Measurements from ENCODE around the gene LRRC49.
"Not testable (repeated sequence)": the region's sequence is repeated elsewhere in the genome, so short reads cannot be mapped to it uniquely, and the experiment has no call there.

LRRC49 gene

DNA sequence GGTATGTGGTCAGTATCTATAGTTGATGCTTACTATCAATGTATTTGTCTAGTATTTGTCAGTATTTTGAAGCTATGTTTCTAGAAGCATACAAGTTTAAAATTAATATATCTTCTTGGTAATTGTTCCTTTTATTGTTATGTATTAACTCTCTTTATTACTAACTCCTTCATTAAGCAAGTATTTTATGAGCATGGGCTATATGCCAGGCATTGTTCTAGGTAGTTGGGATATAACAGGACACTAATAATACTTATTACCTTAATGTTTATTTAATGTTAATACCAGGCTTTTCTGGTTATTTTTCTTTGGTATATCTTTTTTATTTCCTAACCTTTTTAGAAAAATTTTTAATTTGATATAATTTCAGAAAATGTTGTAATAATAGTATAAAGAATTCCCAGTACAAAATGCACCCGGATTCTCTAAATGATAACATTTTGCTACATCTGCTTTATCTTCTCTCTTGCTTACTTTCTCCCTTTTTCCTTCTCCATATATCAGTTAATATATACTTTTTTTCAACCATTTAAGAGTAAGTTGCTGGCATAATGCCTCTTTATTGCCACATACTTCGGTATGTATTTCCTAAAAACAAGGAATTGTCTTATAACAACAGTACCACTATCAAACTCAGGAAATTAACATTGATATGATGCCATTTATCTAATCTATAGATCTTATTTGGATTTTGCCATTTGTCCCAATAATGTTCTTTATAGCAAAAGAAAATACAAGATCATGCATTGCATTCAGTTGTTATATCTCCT is 30.9 kb downstream of the LRRC49 start:
- TF ChIP-seq, protein P1, sequence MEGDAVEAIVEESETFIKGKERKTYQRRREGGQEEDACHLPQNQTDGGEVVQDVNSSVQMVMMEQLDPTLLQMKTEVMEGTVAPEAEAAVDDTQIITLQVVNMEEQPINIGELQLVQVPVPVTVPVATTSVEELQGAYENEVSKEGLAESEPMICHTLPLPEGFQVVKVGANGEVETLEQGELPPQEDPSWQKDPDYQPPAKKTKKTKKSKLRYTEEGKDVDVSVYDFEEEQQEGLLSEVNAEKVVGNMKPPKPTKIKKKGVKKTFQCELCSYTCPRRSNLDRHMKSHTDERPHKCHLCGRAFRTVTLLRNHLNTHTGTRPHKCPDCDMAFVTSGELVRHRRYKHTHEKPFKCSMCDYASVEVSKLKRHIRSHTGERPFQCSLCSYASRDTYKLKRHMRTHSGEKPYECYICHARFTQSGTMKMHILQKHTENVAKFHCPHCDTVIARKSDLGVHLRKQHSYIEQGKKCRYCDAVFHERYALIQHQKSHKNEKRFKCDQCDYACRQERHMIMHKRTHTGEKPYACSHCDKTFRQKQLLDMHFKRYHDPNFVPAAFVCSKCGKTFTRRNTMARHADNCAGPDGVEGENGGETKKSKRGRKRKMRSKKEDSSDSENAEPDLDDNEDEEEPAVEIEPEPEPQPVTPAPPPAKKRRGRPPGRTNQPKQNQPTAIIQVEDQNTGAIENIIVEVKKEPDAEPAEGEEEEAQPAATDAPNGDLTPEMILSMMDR (IDR thresholded peaks at IDR 0.05; ENCODE audit: low read length, missing control alignments), result no peak
- H3K4me3 ChIP-seq (replicated peaks; ENCODE audit: low read depth, low read length), result no peak overlapping the region
- DNase-seq (ENCODE audit: low read depth), result peak; percentile 77

DNA sequence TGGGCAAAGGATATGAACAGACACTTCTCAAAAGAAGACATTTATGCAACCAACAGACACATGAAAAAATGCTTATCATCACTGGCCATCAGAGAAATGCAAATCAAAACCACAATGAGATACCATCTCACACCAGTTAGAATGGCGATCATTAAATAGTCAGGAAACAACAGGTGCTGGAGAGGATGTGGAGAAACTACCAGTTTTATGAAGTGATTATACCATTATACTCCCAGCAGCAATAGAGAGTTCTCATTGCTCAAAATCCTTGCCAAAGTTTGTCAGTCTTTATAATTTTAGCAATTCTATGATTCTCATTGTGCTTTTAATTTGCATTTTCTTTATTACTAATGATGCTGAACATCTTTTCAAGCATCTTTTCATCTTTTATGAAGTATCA is 34.3 kb downstream of the LRRC49 start:
- H3K4me3 ChIP-seq (replicated peaks; ENCODE audit: low read depth, low read length); DNase-seq (ENCODE audit: low read depth): not testable (repeated sequence)

DNA sequence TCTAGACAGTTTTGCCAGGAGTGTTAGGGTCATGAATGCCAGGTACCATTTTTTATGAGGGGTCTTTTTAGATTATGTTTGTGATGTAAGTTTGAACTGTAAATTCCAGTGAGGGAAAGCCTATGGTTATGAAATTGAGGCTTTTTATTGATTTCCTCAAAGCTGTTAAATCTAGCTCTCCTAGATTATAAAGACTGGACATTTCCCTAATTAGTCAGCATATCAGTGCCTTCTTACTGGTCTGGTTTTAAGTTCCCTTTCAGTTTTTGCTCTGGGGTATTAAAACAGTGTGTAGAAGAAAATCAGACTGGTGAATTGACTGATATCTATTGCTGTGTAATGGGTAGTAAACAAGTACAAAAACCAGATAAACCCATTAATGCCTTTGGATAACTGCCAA is 39.2 kb downstream of the LRRC49 start:
- H3K4me3 ChIP-seq (replicated peaks; ENCODE audit: low read depth, low read length), result no peak overlapping the region
- TF ChIP-seq, protein P1 (IDR thresholded peaks at IDR 0.05; ENCODE audit: low read length, missing control alignments), result no peak
- no peak for DNase-seq (ENCODE audit: low read depth)

DNA sequence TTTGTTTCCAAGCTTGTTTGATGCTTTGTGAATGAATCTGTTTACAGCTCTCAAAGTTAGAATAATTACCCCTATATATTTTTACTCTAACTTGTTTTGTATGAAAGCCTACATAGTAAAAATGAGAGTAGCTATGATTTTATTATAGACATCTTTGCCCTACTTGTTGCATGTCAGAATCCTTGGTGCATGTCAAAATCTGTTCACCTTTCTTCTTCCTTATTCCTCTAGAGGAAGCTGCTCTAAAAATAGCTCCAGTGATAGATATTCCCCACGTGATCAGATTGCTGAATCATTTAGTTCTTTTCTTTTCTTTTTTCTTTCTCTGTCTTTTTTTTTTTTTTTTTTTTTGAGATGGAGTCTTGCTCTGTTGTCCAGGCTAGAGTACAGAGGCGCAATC is 39.8 kb downstream of the LRRC49 start:
- TF ChIP-seq, protein P1 (IDR thresholded peaks at IDR 0.05; ENCODE audit: low read length, missing control alignments), result no peak
- DNase-seq (ENCODE audit: low read depth), result no peak
- H3K4me3 ChIP-seq (replicated peaks; ENCODE audit: low read depth, low read length), result no peak overlapping the region

DNA sequence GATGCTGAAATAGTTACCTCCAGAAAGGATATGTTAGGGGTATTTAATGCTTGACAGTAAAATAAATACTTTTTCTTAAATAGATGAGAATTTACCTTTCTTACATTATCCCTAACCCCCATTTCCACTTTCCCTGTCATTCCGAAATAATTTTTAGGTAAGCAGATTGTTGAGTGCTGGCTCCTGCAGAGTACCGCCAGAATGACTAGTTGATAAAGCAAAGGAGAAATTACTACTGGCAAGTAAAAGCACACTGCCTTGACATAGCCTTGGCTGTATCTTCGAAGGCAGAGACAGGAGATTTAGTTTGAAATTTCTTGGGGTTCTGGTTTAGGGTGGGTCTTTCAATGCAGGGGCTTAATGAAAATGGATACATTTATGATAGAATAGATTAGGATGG is 40.8 kb downstream of the LRRC49 start:
- TF ChIP-seq, protein P1 (IDR thresholded peaks at IDR 0.05; ENCODE audit: low read length, missing control alignments), result no peak
- H3K4me3 ChIP-seq (replicated peaks; ENCODE audit: low read depth, low read length), result no peak overlapping the region
- DNase-seq (ENCODE audit: low read depth), result no peak

DNA sequence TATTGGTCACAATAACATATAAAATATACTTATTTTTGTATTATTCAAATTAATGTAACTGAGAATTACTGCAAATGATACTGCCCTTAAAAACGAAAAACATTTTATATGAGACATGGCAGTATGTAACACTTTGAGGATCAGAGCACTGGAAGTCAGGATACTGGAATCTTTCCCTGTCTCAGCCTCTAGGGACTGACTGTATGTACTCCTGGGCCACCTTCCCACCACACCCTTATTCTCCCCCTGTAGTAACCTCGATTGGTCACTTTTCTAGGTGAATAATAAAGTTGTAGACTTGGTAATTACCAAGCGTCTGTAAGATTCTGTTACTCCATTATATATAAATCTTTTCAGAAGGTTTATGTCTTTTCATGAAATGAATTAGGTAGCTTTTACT is 43.0 kb downstream of the LRRC49 start:
- no peak for DNase-seq (ENCODE audit: low read depth)
- H3K4me3 ChIP-seq (replicated peaks; ENCODE audit: low read depth, low read length), result no peak overlapping the region
- TF ChIP-seq, protein P1 (IDR thresholded peaks at IDR 0.05; ENCODE audit: low read length, missing control alignments), result no peak

DNA sequence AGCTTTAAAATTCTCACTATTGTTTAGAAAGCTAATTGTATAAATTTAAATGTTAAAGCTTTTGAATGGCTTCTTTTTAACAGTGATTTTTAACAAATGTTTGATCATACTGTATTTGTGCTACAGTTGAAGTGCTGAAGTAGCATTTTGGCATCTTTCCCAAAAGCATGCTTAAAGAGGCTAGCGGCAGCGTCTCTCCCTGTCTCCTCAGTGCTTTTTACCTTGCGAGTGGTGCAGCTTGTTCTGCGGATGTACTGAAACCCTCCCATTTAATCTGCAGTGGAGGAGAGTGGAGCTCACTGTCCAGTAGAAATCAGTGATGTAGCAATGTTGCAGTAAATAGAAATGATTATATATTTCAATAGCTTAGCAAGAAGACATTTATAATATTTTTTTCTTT is 43.7 kb downstream of the LRRC49 start:
- no peak overlapping the region for H3K4me3 ChIP-seq (replicated peaks; ENCODE audit: low read depth, low read length)
- TF ChIP-seq, protein P1 (IDR thresholded peaks at IDR 0.05; ENCODE audit: low read length, missing control alignments), result no peak
- DNase-seq (ENCODE audit: low read depth), result peak; percentile 12

DNA sequence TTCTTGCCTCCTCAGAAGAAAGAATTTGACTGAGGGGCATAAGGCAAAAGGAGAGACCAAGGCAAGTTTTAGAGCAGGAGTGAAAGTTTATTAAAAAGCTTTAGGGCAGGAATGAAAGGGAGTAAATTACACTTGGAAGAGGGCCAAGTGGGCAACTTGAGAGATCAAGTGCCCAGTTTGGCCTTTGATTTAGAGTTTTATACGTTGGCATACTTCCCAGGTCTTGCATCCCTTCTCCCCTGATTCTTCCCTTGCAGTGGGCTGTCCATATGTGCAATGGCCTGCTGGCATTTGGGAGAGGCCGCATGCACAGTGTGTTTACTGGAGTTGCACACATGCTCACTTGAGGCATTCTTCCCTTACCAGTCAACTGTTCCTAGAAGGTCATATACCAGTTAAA is 50.7 kb downstream of the LRRC49 start:
- not testable (repeated sequence) for H3K4me3 ChIP-seq (replicated peaks; ENCODE audit: low read depth, low read length); DNase-seq (ENCODE audit: low read depth)

Measured in fibroblast of pulmonary artery (primary cell).